Activated T-helper 1 cell treated with Interleukin-2 at 50 U/mL for 16 hours (primary cell): ENCODE data around the gene C11orf65.

Source experiments
- DNase-seq: peaks from one replicate; pipeline ENCODE4 v3.0.0-alpha.2; 2020; ENCODE audit warnings: low read depth

C11orf65 gene

GRCh38 chr11:108369064-108369463 lies 98.3 kb downstream of the C11orf65 start:
- no peak for DNase-seq

- no peak for DNase-seq
Observed at GRCh38 chr11:108368134-108368533, 99.2 kb downstream of the C11orf65 start.

GRCh38 chr11:108364159-108364558 lies 103.2 kb downstream of the C11orf65 start:
- DNase-seq = no peak

GRCh38 chr11:108351468-108351867 lies 115.9 kb downstream of the C11orf65 start:
- no peak for DNase-seq

- no peak for DNase-seq
Observed at GRCh38 chr11:108346451-108346850, 120.9 kb downstream of the C11orf65 start.

GRCh38 chr11:108345767-108346166 lies 121.6 kb downstream of the C11orf65 start:
- DNase-seq = no peak

GRCh38 chr11:108343714-108344113 lies 123.6 kb downstream of the C11orf65 start:
- no peak for DNase-seq

- no peak for DNase-seq
Observed at GRCh38 chr11:108341654-108342053, 125.7 kb downstream of the C11orf65 start.

- no peak for DNase-seq
Observed at GRCh38 chr11:108340973-108341372, 126.4 kb downstream of the C11orf65 start.

GRCh38 chr11:108338750-108339149 lies 128.6 kb downstream of the C11orf65 start:
- DNase-seq = no peak

GRCh38 chr11:108333403-108333899 lies 133.9 kb downstream of the C11orf65 start:
- DNase-seq = no peak
